GM18505 (cell line): ENCODE data around the gene LAMA3.

ENCODE experiments used
- ATAC-seq: cut with Tn5 transposase; IDR thresholded peaks from one replicate; pipeline ENCODE4 v1.9.1; 2021; ENCODE audit not compliant: unreplicated experiment
- POLR2A ChIP-seq: IDR thresholded peaks from 4 replicates; pipeline ENCODE4 v1.6.1; 2011; ENCODE audit warnings: borderline replicate concordance; ENCODE audit not compliant: insufficient read depth, insufficient read length; ENCODE audit errors: extremely low read depth

LAMA3 gene

GRCh38 chr18:23859466-23860336 is 170.4 kb downstream of the LAMA3 start:
- no peak for TF ChIP-seq POLR2A
- no peak for ATAC-seq

DNA sequence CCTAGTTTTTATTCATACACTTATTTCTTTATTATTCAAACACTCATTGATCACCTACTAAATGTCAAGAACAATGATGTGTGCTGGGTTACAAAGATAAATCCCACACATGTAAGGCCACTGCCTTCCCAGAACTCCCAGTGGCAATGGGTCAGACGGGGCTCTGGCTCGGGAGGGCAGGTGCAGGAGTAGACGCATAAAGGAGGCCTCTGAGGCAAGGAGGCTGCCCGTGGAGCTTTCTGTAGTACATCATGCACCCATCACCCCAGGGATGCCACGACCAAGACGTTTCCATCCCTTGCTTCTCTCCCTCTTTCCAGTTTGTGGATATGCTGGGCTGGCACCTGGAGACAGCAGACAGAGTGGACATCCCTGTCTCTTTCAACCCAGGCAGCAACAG is 172.1 kb downstream of the LAMA3 start:
- TF ChIP-seq POLR2A, result no peak
- ATAC-seq, result no peak

DNA sequence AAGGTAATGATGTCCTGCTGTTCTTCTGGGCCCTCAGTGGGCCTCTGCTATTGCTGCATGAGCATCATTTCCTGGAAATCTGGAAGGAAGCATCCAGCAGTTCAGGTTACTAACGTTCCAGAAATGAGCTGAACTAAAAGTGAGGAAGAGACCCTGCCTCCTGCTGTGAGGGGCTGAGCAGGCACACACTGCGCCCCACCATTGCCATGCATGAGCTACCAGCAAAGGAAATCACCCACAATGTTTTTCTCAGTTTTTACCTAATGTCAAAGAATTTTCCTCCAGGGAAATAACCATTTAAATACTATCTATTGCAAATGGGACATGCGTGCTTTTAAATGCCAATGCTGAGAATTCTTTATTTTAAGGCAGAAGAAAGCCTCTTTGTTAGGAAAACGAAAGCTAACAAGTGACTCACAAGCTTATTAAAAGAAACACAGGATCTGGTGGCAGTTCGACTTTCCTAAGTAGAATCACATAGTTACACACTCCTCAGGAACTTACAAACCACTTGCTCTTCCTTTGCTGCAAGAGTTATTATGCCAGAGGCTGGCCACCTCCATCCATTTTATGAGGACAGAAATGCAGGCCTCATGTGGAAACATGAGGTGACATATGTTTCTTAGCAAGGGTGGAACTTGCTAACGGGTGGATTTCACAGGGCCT is 172.7 kb downstream of the LAMA3 start:
- TF ChIP-seq POLR2A, result no peak
- ATAC-seq, result no peak

GRCh38 chr18:23864624-23865023 is 175.4 kb downstream of the LAMA3 start:
- TF ChIP-seq POLR2A, result no peak
- ATAC-seq, result no peak

DNA sequence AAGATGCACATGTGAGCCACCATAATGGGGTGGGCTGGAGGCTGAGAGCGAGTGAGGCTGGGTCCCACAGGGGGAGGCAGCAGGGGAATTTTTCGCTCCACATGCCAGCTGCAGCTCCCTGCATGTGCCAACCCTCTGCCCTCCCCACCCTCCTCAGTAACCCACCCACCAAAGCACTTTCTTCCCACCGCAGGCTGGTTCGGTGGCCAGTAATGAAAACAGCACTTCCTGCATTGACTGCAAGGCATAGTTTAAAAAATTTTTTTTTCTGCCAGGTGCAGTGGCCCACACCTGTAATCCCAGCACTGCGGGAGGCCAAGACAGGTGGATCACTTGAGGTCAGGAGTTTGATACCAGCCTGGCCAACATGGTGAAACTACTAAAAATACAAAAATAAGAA is 177.8 kb downstream of the LAMA3 start:
- no peak for TF ChIP-seq POLR2A
- no peak for ATAC-seq

GRCh38 chr18:23868136-23868785 is 179.0 kb downstream of the LAMA3 start:
- TF ChIP-seq POLR2A, result no peak
- ATAC-seq, result no peak

GRCh38 chr18:23870676-23871380 is 181.6 kb downstream of the LAMA3 start:
- no peak for TF ChIP-seq POLR2A
- no peak for ATAC-seq

DNA sequence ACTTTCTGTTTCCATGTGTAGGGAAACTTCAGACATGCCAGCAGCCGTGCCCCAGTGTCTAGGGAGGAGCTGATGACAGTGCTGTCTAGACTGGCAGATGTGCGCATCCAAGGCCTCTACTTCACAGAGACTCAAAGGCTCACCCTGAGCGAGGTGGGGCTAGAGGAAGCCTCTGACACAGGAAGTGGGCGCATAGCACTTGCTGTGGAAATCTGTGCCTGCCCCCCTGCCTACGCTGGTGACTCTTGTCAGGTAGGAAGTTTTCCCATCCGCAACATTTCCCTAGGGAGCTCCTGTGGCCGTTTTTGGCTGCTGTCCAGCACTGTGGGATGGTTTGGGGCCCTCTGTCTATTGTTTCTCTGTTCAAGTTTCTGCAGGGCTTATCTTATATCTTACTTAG is 182.2 kb downstream of the LAMA3 start:
- TF ChIP-seq POLR2A, result no peak
- peak; percentile 71 for ATAC-seq

DNA sequence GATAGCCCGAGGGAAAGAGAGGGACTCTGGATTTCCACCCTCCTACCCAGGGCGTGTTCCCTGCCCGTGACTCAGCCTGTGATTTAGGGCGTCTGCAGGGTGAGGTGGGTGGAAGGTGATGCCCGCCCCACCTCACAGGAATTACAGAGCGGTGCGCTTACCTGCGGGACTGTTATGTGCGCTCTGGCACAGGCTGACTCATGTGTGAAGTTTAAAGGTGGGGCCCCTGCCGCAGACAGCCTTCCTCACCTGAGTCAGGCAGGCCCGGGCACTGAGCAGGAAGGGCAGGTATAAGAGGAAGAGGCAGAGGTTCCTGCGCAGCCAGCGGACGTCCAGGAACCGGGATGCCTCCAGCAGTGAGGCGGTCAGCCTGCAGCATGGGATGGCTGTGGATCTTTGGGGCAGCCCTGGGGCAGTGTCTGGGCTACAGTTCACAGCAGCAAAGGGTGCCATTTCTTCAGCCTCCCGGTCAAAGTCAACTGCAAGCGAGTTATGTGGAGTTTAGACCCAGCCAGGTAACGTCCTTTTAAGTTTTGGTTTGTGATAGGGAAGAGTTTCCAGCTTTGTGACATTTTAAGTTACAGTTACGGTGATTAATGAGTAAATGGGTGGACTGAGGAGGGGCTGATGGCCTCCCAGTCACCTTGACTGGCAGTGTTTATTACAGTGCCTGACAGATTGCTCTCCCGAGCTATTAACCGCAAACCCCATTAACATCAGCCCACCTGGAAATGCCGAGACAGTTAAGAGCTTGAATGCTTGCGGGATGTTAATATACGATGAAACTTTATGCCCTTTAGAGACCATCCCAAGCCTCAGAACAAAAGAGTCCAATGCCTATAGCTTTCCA is 183.7 kb downstream of the LAMA3 start:
- TF ChIP-seq POLR2A, result no peak
- ATAC-seq, result no peak

DNA sequence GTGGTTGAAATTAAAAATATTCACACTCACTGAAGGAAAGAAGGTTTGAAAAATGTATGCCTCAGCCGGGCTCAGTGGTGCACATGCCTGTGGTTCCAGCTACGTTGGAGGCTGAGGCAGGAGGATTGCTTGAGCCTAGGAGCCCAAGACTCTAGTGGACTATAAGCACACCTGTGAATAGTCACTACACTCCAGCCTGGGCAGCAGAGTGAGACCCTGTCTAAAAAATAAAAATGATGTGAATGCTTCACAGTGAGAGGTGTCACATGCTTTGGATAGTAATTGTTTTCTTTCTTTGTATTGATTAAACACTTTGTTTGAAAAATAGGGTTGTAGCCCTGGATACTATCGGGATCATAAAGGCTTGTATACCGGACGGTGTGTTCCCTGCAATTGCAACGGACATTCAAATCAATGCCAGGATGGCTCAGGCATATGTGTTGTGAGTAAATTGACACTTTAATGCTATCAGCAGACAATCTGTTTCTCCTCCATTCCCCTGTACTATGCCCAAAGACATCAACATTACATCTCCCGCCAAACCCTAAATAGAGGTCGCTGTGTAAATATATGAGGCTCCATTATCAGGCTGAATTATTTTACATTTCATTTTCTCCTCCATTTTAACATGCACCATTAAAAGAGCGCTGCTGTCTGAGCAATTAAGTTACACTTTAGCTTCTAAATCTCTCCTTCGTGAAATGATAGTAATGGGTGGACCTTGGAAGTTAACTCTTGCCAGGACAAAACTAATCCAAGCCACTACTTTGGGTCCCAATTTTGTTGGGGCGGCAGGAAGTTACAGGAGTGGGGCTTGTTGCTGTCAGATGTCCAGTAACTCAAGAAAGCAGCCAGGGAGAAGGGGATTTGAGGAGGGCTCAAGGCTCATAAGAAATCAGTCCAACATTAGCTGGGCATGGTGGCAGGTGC is 187.0 kb downstream of the LAMA3 start:
- no peak for ATAC-seq

GRCh38 chr18:23876921-23877320 is 187.7 kb downstream of the LAMA3 start:
- TF ChIP-seq POLR2A, result no peak
- ATAC-seq, result no peak

More for the DNA sequence above, 187.0 kb downstream of the LAMA3 start:
- no peak for TF ChIP-seq POLR2A

DNA sequence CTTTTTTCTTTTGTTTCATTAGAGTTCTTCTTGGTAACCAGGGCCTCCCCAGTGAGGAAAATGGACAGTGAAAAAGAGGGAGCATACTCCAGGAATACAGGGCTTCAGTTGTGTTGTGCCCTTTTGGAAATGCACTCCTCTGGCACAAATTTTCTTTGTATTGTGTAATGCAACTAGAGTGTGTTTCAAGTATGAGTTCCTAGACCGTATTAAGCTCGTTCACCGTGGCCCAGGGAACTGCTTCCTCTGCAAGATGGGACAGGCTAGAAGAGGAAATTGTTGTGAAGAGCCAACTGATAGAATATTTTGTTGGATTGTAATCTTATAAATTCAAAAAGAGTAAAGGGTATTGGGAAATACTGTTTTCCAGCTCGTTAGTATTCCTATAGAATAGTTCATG is 188.1 kb downstream of the LAMA3 start:
- ATAC-seq, result no peak
- no peak for TF ChIP-seq POLR2A

- no peak for TF ChIP-seq POLR2A
- ATAC-seq, result no peak
Measured at GRCh38 chr18:23878336-23878900, 189.2 kb downstream of the LAMA3 start.
